Loucy (cell line): Measurements from ENCODE around the gene TRMT10B.

Source experiments
- EZH2phosphoT487 ChIP-seq: fragments of 200-600 bp; IDR thresholded peaks from 2 replicates; pipeline ENCODE4 v1.6.1; 2018; ENCODE audit warnings: antibody characterized with exemption, mild to moderate bottlenecking, moderate library complexity, borderline replicate concordance
- TF ChIP-seq, protein P1 (sequence below): fragments of 200-600 bp; sonication (generic); conservative IDR thresholded peaks from 2 replicates; pipeline ENCODE4 v1.5.1; 2014; ENCODE audit warnings: mild to moderate bottlenecking, antibody characterized with exemption, low read length

DNA sequence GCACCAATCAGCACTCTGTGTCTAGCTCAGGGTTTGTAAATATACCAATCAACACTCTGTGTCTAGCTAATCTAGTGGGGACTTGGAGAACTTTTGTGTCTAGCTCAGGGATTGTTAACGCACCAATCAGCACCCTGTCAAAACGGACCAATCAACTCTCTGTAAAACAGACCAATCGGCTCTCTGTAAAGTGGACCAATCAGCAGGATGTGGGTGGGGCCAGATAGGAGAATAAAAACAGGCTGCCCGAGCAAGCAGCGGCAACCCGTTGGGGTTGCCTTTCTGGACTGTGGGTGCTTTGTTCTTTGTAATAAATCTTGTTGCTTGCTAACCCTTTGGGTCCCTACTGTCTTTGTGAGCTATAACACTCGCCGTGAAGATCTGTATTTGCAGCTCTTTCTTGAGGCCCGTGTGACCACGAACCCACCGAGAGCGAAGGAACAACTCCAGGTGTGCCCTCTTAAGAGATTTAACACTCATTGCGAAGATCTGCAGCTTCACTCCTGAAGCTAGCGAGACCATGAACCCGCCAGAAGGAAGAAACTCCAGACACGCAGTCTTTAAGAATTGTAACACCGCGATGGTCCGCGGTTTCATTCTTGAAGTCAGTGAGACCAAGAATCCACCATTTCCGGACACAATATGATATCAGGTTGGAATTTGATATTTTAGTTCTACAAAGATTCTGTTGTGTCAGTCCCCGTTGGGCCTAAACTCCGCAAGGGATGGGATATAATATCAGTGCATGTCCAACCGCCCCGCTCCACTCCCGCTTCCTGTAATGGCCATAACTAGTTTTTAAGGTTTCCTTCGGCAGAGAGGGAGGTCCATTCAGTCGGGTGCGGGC is 740 bp upstream of the TRMT10B start:
- TF ChIP-seq, protein P1, sequence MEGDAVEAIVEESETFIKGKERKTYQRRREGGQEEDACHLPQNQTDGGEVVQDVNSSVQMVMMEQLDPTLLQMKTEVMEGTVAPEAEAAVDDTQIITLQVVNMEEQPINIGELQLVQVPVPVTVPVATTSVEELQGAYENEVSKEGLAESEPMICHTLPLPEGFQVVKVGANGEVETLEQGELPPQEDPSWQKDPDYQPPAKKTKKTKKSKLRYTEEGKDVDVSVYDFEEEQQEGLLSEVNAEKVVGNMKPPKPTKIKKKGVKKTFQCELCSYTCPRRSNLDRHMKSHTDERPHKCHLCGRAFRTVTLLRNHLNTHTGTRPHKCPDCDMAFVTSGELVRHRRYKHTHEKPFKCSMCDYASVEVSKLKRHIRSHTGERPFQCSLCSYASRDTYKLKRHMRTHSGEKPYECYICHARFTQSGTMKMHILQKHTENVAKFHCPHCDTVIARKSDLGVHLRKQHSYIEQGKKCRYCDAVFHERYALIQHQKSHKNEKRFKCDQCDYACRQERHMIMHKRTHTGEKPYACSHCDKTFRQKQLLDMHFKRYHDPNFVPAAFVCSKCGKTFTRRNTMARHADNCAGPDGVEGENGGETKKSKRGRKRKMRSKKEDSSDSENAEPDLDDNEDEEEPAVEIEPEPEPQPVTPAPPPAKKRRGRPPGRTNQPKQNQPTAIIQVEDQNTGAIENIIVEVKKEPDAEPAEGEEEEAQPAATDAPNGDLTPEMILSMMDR = no peak
- TF ChIP-seq EZH2phosphoT487 = no peak
